Choroid plexus epithelial cell (primary cell): ENCODE results near the gene ORC3.

Experiments used
- DNase-seq: peaks from one replicate; pipeline ENCODE4 v3.0.0-alpha.2; 2010; ENCODE audit warnings: low read depth
- H3K4me3 ChIP-seq: 2 replicates; pipeline ENCODE4 v1.5.1; 2011; ENCODE audit warnings: low read depth, mild to moderate bottlenecking, control low read depth, low read length, moderate library complexity
- CTCF ChIP-seq: conservative IDR thresholded peaks from 2 replicates; pipeline ENCODE4 v1.5.1; 2011; ENCODE audit warnings: low read depth, mild to moderate bottlenecking, control low read depth, inconsistent platforms, low read length, moderate library complexity

The ORC3 gene

GRCh38 chr6:87664921-87665485 is 75.1 kb downstream of the ORC3 start:
- no peak for TF ChIP-seq CTCF
- no peak for DNase-seq
- H3K4me3 ChIP-seq: no peak overlapping the region

DNA sequence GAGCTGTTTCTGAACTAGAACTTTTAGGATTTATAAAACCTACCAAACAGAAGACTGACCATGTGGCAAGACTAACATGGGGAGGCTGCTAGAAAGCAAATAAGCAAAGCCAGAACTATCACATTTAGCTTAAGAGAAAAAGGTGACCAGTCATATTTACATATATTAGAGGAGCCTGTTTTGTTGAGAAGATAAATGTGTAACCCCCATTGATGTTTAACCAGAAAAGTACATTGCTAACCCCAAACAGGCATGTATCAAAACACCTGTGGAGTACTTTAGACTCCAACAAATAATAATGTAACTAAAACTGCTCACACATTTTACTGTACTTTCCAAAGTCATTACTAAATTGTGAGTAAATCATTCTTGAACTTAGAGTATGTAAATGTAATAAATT is 77.1 kb downstream of the ORC3 start:
- no peak for TF ChIP-seq CTCF

GRCh38 chr6:87668013-87668412 is 78.1 kb downstream of the ORC3 start:
- TF ChIP-seq CTCF: no peak
- DNase-seq: no peak
- H3K4me3 ChIP-seq: no peak overlapping the region

More for the DNA sequence above, 77.1 kb downstream of the ORC3 start:
- DNase-seq: no peak
- H3K4me3 ChIP-seq: no peak overlapping the region

- TF ChIP-seq CTCF: no peak
- no peak overlapping the region for H3K4me3 ChIP-seq
- no peak for DNase-seq
Measured at GRCh38 chr6:87669051-87669450, 79.1 kb downstream of the ORC3 start.

DNA sequence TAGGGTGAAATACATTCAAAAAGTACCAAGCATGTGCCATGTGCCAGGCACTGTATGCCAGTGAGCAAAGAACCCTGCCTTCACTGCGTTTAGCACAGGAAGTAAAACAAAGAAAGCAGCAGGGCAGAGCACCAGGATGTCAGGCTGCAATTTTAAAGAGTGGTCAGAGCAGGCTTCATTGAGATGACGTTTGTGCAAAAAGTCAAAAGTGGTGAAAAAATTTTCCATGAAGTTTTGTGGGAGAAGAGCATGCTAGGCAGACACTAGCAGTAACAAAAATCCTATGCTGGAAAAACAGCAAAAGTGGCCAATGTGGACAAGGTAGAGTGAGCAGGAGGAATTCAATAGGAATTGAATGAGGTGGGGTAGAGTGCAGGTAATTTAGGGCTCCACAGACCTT is 80.8 kb downstream of the ORC3 start:
- no peak overlapping the region for H3K4me3 ChIP-seq
- TF ChIP-seq CTCF: no peak
- DNase-seq: no peak

DNA sequence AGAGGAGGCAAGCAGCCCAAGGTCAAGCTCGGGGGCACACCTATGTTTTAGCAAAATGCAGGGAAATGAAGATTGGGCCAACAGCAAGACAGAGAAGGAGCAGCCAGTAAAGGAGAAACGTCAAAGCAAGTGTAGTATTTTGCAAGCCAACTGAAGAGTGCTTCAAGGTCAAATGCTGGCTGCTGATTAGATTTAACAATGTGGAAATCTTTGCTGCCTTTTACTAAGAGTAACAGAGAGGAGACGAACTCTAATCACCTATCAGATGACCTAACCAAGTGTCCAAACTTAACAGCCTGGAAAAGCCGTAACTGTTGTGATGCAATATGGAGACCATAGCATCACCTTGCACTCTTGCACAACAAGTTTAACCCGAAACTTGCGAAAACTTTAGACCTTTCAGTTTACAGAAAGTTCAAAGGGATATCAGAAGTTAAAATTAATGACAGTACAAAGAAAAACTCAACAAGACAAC is 81.7 kb downstream of the ORC3 start:
- peak; percentile 39 for DNase-seq
- no peak overlapping the region for H3K4me3 ChIP-seq
- no peak for TF ChIP-seq CTCF

GRCh38 chr6:87672641-87673040 is 82.7 kb downstream of the ORC3 start:
- no peak overlapping the region for H3K4me3 ChIP-seq
- TF ChIP-seq CTCF: no peak
- no peak for DNase-seq
